IMR-90 (cell line): ENCODE measurements around the gene SIPA1L3. TPM values are rescaled to one million over a fixed set of nuclear protein-coding genes. Genes with fewer than 3 reads are reported as not detected.

ENCODE experiments used
- ATAC-seq: fragments of 200-7000 bp; cut with Tn5 transposase; 2 replicates; pipeline ENCODE4 v1.9.1; 2020; ENCODE audit warnings: low read depth, mild to moderate bottlenecking, moderate library complexity
- BruUV-seq: library from RNA; stranded (reverse); fragments of 400-500 nt; replicated peaks from 2 replicates; lab custom pipeline; 2021; lab: Mats Ljungman, UMichigan
- CTCF ChIA-PET: fragments of 300-600 bp; formaldehyde crosslinking; extraction: SDS; loops from one replicate; lab custom pipeline; 2021; ENCODE audit warnings: antibody characterized with exemption; lab: Yijun Ruan, JAX
- POLR2A ChIA-PET: fragments of 300-600 bp; sonication (Branson Sonifier 250); formaldehyde crosslinking; loops from one replicate; lab custom pipeline; 2022; ENCODE audit warnings: antibody characterized with exemption; ENCODE audit not compliant: unreplicated experiment; lab: Charles Lee
- DNase-seq: peaks from one replicate; pipeline ENCODE4 v3.0.0; 2013
- H2AFZ ChIP-seq: replicated peaks from 2 replicates; pipeline ENCODE3; 2013; ENCODE audit warnings: low read length, mild to moderate bottlenecking; ENCODE audit not compliant: poor library complexity
- H2AK5ac ChIP-seq: 2 replicates; pipeline ENCODE4 v1.6.1; 2013; ENCODE audit warnings: low read depth, low read length, inconsistent platforms
- H2AK9ac ChIP-seq: replicated peaks from 2 replicates; pipeline ENCODE3; 2013; ENCODE audit warnings: mild to moderate bottlenecking, low read depth, low read length, moderate library complexity; ENCODE audit not compliant: poor library complexity
- H2BK120ac ChIP-seq: 2 replicates; pipeline ENCODE4 v1.6.1; 2013; ENCODE audit warnings: low read depth, low read length, inconsistent platforms
- H2BK15ac ChIP-seq: 3 replicates; pipeline ENCODE4 v1.6.1; 2013; ENCODE audit warnings: low read depth, low read length, inconsistent platforms
- H2BK20ac ChIP-seq: 2 replicates; pipeline ENCODE4 v1.6.1; 2013; ENCODE audit warnings: low read depth, mild to moderate bottlenecking, inconsistent platforms, low read length, moderate library complexity
- H2BK5ac ChIP-seq: 2 replicates; pipeline ENCODE4 v1.6.1; 2013; ENCODE audit warnings: mild to moderate bottlenecking, low read depth, low read length, inconsistent platforms; ENCODE audit not compliant: poor library complexity, severe bottlenecking
- H3K14ac ChIP-seq: replicated peaks from 2 replicates; pipeline ENCODE4 v1.6.1; 2013; ENCODE audit warnings: low read depth, low read length, inconsistent platforms
- H3K18ac ChIP-seq: 2 replicates; pipeline ENCODE4 v1.6.1; 2013; ENCODE audit warnings: low read depth, low read length, control low read depth
- H3K23ac ChIP-seq: 2 replicates; pipeline ENCODE4 v1.6.1; 2013; ENCODE audit warnings: low read depth, low read length, inconsistent platforms
- H3K27ac ChIP-seq: 2 replicates; pipeline ENCODE4 v1.5.1; 2013; ENCODE audit warnings: mild to moderate bottlenecking, control low read depth, low read length; ENCODE audit not compliant: insufficient read depth
- H3K27me3 ChIP-seq: 2 replicates; pipeline ENCODE4 v1.6.1; 2013; ENCODE audit warnings: low read length; ENCODE audit not compliant: control insufficient read depth, insufficient read depth
- H3K36me3 ChIP-seq: 2 replicates; pipeline ENCODE4 v1.6.1; 2013; ENCODE audit warnings: low read length, mixed read lengths; ENCODE audit not compliant: control insufficient read depth, insufficient read depth
- H3K4ac ChIP-seq: 2 replicates; pipeline ENCODE4 v1.6.1; 2013; ENCODE audit warnings: low read depth, low read length, inconsistent platforms
- H3K4me1 ChIP-seq: 2 replicates; pipeline ENCODE4 v1.6.1; 2013; ENCODE audit warnings: low read length, mixed read lengths; ENCODE audit not compliant: control insufficient read depth, insufficient read depth
- H3K4me2 ChIP-seq: 2 replicates; pipeline ENCODE4 v1.6.1; 2013; ENCODE audit warnings: low read depth, mild to moderate bottlenecking, control low read depth, low read length, moderate library complexity
- H3K4me3 ChIP-seq: 2 replicates; pipeline ENCODE4 v1.5.1; 2013; ENCODE audit warnings: low read depth, mild to moderate bottlenecking, control low read depth, low read length, moderate library complexity; ENCODE audit not compliant: insufficient read depth
- H3K56ac ChIP-seq: 2 replicates; pipeline ENCODE4 v1.6.1; 2013; ENCODE audit warnings: low read length, inconsistent platforms; ENCODE audit not compliant: insufficient read depth; ENCODE audit errors: extremely low read depth
- H3K79me1 ChIP-seq, 2 experiments: 2 replicates each; pipeline ENCODE4 v1.6.1; 2013; ENCODE audit warnings: low read length in 2 of 2, inconsistent platforms in 1 of 2, low read depth in 1 of 2
- H3K9ac ChIP-seq: 2 replicates; pipeline ENCODE4 v1.6.1; 2013; ENCODE audit warnings: low read depth, low read length, control low read depth
- H3K9me1 ChIP-seq: 2 replicates; pipeline ENCODE4 v1.6.1; 2013; ENCODE audit warnings: low read length, inconsistent platforms; ENCODE audit not compliant: insufficient read depth
- H3K9me3 ChIP-seq: 2 replicates; pipeline ENCODE4 v1.6.1; 2013; ENCODE audit warnings: low read length; ENCODE audit not compliant: control insufficient read depth, insufficient read depth
- H4K20me1 ChIP-seq: 2 replicates; pipeline ENCODE4 v1.6.1; 2013; ENCODE audit warnings: low read length, inconsistent platforms; ENCODE audit not compliant: insufficient read depth
- H4K5ac ChIP-seq: 2 replicates; pipeline ENCODE4 v1.6.1; 2013; ENCODE audit warnings: mild to moderate bottlenecking, low read depth, low read length, control low read depth
- H4K8ac ChIP-seq, 2 experiments: 2 replicates each; pipeline ENCODE4 v1.6.1; 2013; ENCODE audit warnings: low read depth in 2 of 2, low read length in 2 of 2, control low read depth in 1 of 2, inconsistent platforms in 1 of 2
- H4K91ac ChIP-seq: 2 replicates; pipeline ENCODE4 v1.6.1; 2013; ENCODE audit warnings: low read depth, low read length, inconsistent platforms; ENCODE audit not compliant: insufficient read depth
- CEBPB ChIP-seq: IDR thresholded peaks from 2 replicates; pipeline ENCODE4 v1.6.1; 2012; ENCODE audit warnings: low read depth, low read length, improper control_type of control experiment
- CHD1 ChIP-seq: IDR thresholded peaks from 2 replicates; pipeline ENCODE4 v1.6.1; 2012; ENCODE audit warnings: low read depth, low read length, improper control_type of control experiment
- CTCF ChIP-seq: conservative IDR thresholded peaks from 2 replicates; pipeline ENCODE4 v1.5.1; 2012; ENCODE audit warnings: mild to moderate bottlenecking, low read depth, low read length, improper control_type of control experiment
- ELK1 ChIP-seq: fragments of 150-350 bp; IDR thresholded peaks from 2 replicates; pipeline ENCODE4 v1.6.1; 2016; ENCODE audit warnings: low read depth, mild to moderate bottlenecking, low read length, moderate library complexity, borderline replicate concordance
- FOS ChIP-seq: fragments of 150-350 bp; IDR thresholded peaks from 2 replicates; pipeline ENCODE4 v1.6.1; 2016; ENCODE audit warnings: low read depth, low read length
- MAFK ChIP-seq: IDR thresholded peaks from 2 replicates; pipeline ENCODE4 v1.6.1; 2012; ENCODE audit warnings: low read depth, low read length, improper control_type of control experiment
- MAZ ChIP-seq: IDR thresholded peaks from 2 replicates; pipeline ENCODE4 v1.6.1; 2012; ENCODE audit warnings: low read depth, mild to moderate bottlenecking, low read length, improper control_type of control experiment, moderate library complexity, borderline replicate concordance
- MXI1 ChIP-seq: IDR thresholded peaks from 2 replicates; pipeline ENCODE4 v1.6.1; 2012; ENCODE audit warnings: low read depth, mild to moderate bottlenecking, low read length, moderate library complexity, borderline replicate concordance
- NFE2L2 ChIP-seq: fragments of 150-350 bp; IDR thresholded peaks from 2 replicates; pipeline ENCODE4 v1.6.1; 2016; ENCODE audit warnings: low read depth, mild to moderate bottlenecking, low read length
- POLR2A ChIP-seq: IDR thresholded peaks from 2 replicates; pipeline ENCODE4 v1.6.1; 2012; ENCODE audit warnings: mild to moderate bottlenecking, low read depth, low read length
- RAD21 ChIP-seq: IDR thresholded peaks from 2 replicates; pipeline ENCODE4 v1.6.1; 2012; ENCODE audit warnings: low read length, improper control_type of control experiment
- RCOR1 ChIP-seq: IDR thresholded peaks from 2 replicates; pipeline ENCODE4 v1.6.1; 2012; ENCODE audit warnings: mild to moderate bottlenecking, low read length, improper control_type of control experiment; ENCODE audit not compliant: insufficient replicate concordance
- RFX5 ChIP-seq: IDR thresholded peaks from 2 replicates; pipeline ENCODE4 v1.8.0; 2012; ENCODE audit warnings: low read depth, mild to moderate bottlenecking, low read length, moderate library complexity
- SMC3 ChIP-seq: fragments of 150-350 bp; IDR thresholded peaks from 2 replicates; pipeline ENCODE4 v1.6.1; 2016; ENCODE audit warnings: low read depth, mild to moderate bottlenecking, antibody characterized with exemption, low read length, moderate library complexity
- USF2 ChIP-seq: fragments of 150-350 bp; IDR thresholded peaks from 2 replicates; pipeline ENCODE4 v1.6.1; 2017; ENCODE audit warnings: mild to moderate bottlenecking, antibody characterized with exemption, low read length, low read depth
- WGBS, 2 experiments: methylation state at CpG; one replicate each; pipeline versions ENCODE4 v1.1.5 to v1.1.7; 2013; ENCODE audit warnings: missing lambda C conversion rate in 2 of 2; ENCODE audit not compliant: insufficient read length in 1 of 2; ENCODE audit errors: extremely low coverage in 2 of 2; 5-methylcytosine and 5-hydroxymethylcytosine counted together
- dilution Hi-C: fragments of 300-500 bp; cut with HindIII; formaldehyde crosslinking; loops from one replicate; pipeline ENCODE4 v1.14.3; 2018; ENCODE audit warnings: low sequenced_read_pairs; ENCODE audit not compliant: unreplicated experiment
- in situ Hi-C: fragments of 300-500 bp; cut with MboI; formaldehyde crosslinking; loops from 3 replicates; pipeline ENCODE4 v1.14.3; 2019; ENCODE audit warnings: low sequenced_read_pairs, inconsistent platforms, mixed read lengths
- intact Hi-C: fragments of 100-400 bp; cut with micrococcal nuclease; formaldehyde crosslinking; loops from 2 replicates; pipeline ENCODE4 v1.10.0; 2022
- polyA plus RNA-seq, 3 experiments: library from polyadenylated mRNA; depleted of rRNA; stranded (reverse); fragments of >200 nt; gene quantifications; 2 replicates each; pipeline ENCODE4 v1.2.3, GENCODE V29; 2012; ENCODE audit warnings: low replicate concordance in 1 of 3
- total RNA-seq: library from RNA; depleted of rRNA; stranded (reverse); fragments of >200 nt; gene quantifications from 2 replicates; pipeline ENCODE4 v1.2.3, GENCODE V29; 2012

Gene SIPA1L3
- total and polyA plus RNA-seq, 2 of the 4 experiments (the other 2 are of a cell fraction): 4.1 to 9.4 TPM

- intact Hi-C loops (no loop called here), in situ Hi-C loops (no loop called here), dilution Hi-C loops (no loop called here)
- Histone ChIP-seq H3K9me1 (peaks cover 6% of the 10 kb centered on the region; the same call in 1 of the 2 replicates), H2AK5ac (no peak overlapping the region), H4K5ac (no peak overlapping the region), H3K36me3 (peaks cover 18% of the 10 kb centered on the region), H2BK15ac (no peak overlapping the region), H2BK5ac (no peak overlapping the region), H4K91ac (no peak overlapping the region), H3K14ac (no peak overlapping the region), H3K27ac (no peak overlapping the region), H3K79me1 (peaks cover 0 to 9% of the 10 kb centered on the region in 2 experiments; a peak in 1 of 4 replicates), H2BK20ac (no peak overlapping the region), H2BK120ac (no peak overlapping the region), H2AK9ac (no peak overlapping the region), H3K4ac (no peak overlapping the region), H3K4me2 (no peak overlapping the region), H3K9ac (no peak overlapping the region), H3K27me3 (no peaks in the 10 kb centered on the region), H3K9me3 (no peaks in the 10 kb centered on the region), H2AFZ (no peak overlapping the region), H3K56ac (no peak overlapping the region), H3K4me1 (no peaks in the 10 kb centered on the region), H3K18ac (no peak overlapping the region), H4K20me1 (no peaks in the 10 kb centered on the region), H4K8ac (no peak overlapping the region), H3K23ac (no peak overlapping the region), H3K4me3 (no peak overlapping the region)
- WGBS, 2 experiments: 93% methylated on average over 14 of the region's 25 CpGs; no CpG with 5 or more reads in 1 of the 2 experiments
- no TSS peak for BruUV-seq
- DNase-seq (no peak), ATAC-seq (no peak)
- CTCF ChIA-PET: no interaction called here
- POLR2A ChIA-PET: no interaction called here
- TF ChIP-seq CHD1: no peak
- no peak for TF ChIP-seq SMC3
- TF ChIP-seq RFX5: no peak
- no peak for TF ChIP-seq FOS
- no peak for TF ChIP-seq CTCF
- no peak for TF ChIP-seq CEBPB
- TF ChIP-seq MXI1: no peak
- no peak for TF ChIP-seq MAZ
- no peak for TF ChIP-seq MAFK
- no peak for TF ChIP-seq NFE2L2
- TF ChIP-seq USF2: no peak
- no peak for TF ChIP-seq RCOR1
- no peak for TF ChIP-seq POLR2A
- no peak for TF ChIP-seq ELK1
- TF ChIP-seq RAD21: no peak
Observed at GRCh38 chr19:38197937-38198704, 291.1 kb downstream of the SIPA1L3 start.
